SK-N-SH (cell line): ENCODE measurements around the gene PANK3. TPM values are rescaled to one million over a fixed set of nuclear protein-coding genes. Genes with fewer than 3 reads are reported as not detected.

ENCODE experiments used
- CTCF ChIA-PET: fragments of 300-600, 350-600 bp; formaldehyde crosslinking; extraction: SDS; loops from one replicate; lab custom pipeline; 2021; lab: Yijun Ruan, JAX
- POLR2A ChIA-PET: fragments of 350-600 bp; sonication (Branson Sonifier 250); formaldehyde crosslinking; extraction: SDS; loops from one replicate; lab custom pipeline; 2020; ENCODE audit warnings: antibody characterized with exemption, inconsistent platforms; lab: Yijun Ruan, JAX
- DNase-seq: peaks from one replicate; pipeline ENCODE4 v3.0.0; 2012
- H2AFZ ChIP-seq: fragments of 200-600 bp; sonication (generic); 2 replicates; pipeline ENCODE4 v1.8.1; 2016; ENCODE audit warnings: antibody characterized with exemption, mild to moderate bottlenecking, low read depth
- H3F3A ChIP-seq: fragments of 200-600 bp; sonication (generic); replicated peaks from 2 replicates; pipeline ENCODE3; 2016; ENCODE audit warnings: antibody characterized with exemption, mild to moderate bottlenecking; ENCODE audit not compliant: insufficient read depth
- H3K27ac ChIP-seq, 2 experiments: fragments of 200-500 bp in 1 of 2; fragments of 200-600 bp in 1 of 2; sonication (Bioruptor generic) in 1 of 2; sonication (generic), shearing (Covaris generic) in 1 of 2; 2 replicates each; pipeline versions ENCODE4 v1.5.1 to v1.6.1; 2014 to 2016; ENCODE audit warnings: low read depth in 2 of 2, inconsistent platforms in 1 of 2, low read length in 1 of 2, mild to moderate bottlenecking in 1 of 2, mixed read lengths in 1 of 2
- H3K27me3 ChIP-seq: fragments of 200-600 bp; sonication (generic), shearing (Covaris generic); 2 replicates; pipeline ENCODE4 v1.6.1; 2016; ENCODE audit warnings: mixed run types; ENCODE audit not compliant: insufficient read depth
- H3K36me3 ChIP-seq, 2 experiments: fragments of 200-500 bp in 1 of 2; fragments of 200-600 bp in 1 of 2; sonication (Bioruptor generic) in 1 of 2; sonication (generic) in 1 of 2; replicated peaks in 1 of 2; 2 replicates each; pipeline versions ENCODE3 to v1.5.1; 2014 to 2016; ENCODE audit warnings: low read length in 1 of 2, mild to moderate bottlenecking in 1 of 2; ENCODE audit not compliant: insufficient read depth in 2 of 2, control insufficient read depth in 1 of 2
- H3K4me1 ChIP-seq, 2 experiments: fragments of 200-500 bp in 1 of 2; fragments of 200-600 bp in 1 of 2; sonication (Bioruptor generic) in 1 of 2; sonication (generic), shearing (Covaris generic) in 1 of 2; 2 replicates each; pipeline versions ENCODE4 v1.5.1 to v1.6.1; 2014 to 2016; ENCODE audit warnings: low read depth in 1 of 2, low read length in 1 of 2, mixed run types in 1 of 2; ENCODE audit not compliant: insufficient read depth in 2 of 2, control insufficient read depth in 1 of 2
- H3K4me2 ChIP-seq: fragments of 200-600 bp; sonication (generic), shearing (Covaris generic); 2 replicates; pipeline ENCODE4 v1.6.1; 2017; ENCODE audit warnings: mixed run types
- H3K4me3 ChIP-seq, 2 experiments: fragments of 200-500 bp in 1 of 2; fragments of 200-600 bp in 1 of 2; sonication (Bioruptor generic) in 1 of 2; sonication (generic), shearing (Covaris generic) in 1 of 2; 2 replicates each; pipeline versions ENCODE4 v1.5.1 to v1.8.1; 2014 to 2016; ENCODE audit warnings: low read depth in 2 of 2, inconsistent platforms in 1 of 2, low read length in 1 of 2, mild to moderate bottlenecking in 1 of 2, mixed read lengths in 1 of 2, moderate library complexity in 1 of 2
- H3K79me2 ChIP-seq: fragments of 200-600 bp; sonication (generic); 2 replicates; pipeline ENCODE4 v1.8.1; 2017; ENCODE audit warnings: mild to moderate bottlenecking; ENCODE audit not compliant: insufficient read depth
- H3K9ac ChIP-seq: fragments of 200-600 bp; sonication (generic); 2 replicates; pipeline ENCODE4 v1.6.1; 2017; ENCODE audit warnings: mixed run types
- H3K9me2 ChIP-seq: fragments of 200-600 bp; sonication (generic); 2 replicates; pipeline ENCODE4 v1.6.1; 2017; ENCODE audit warnings: mixed run types
- H3K9me3 ChIP-seq: fragments of 200-600 bp; sonication (generic); 2 replicates; pipeline ENCODE4 v1.6.1; 2017; ENCODE audit warnings: mixed run types, mild to moderate bottlenecking, moderate library complexity
- H4K20me1 ChIP-seq: fragments of 200-600 bp; sonication (generic); 2 replicates; pipeline ENCODE4 v1.6.1; 2017; ENCODE audit warnings: mild to moderate bottlenecking, mixed run types; ENCODE audit not compliant: insufficient read depth
- CHD2 ChIP-seq: fragments of 150-350 bp; IDR thresholded peaks from 2 replicates; pipeline ENCODE4 v1.6.1; 2018; ENCODE audit warnings: low read length; ENCODE audit not compliant: partially characterized antibody
- ELF1 ChIP-seq: IDR thresholded peaks from 2 replicates; pipeline ENCODE4 v1.4.0; 2012
- FOXM1 ChIP-seq: IDR thresholded peaks from 2 replicates; pipeline ENCODE4 v1.4.0; 2012; ENCODE audit warnings: low read depth, mild to moderate bottlenecking
- MEF2A ChIP-seq: IDR thresholded peaks from 2 replicates; pipeline ENCODE4 v1.4.0; 2012; ENCODE audit warnings: low read depth, borderline replicate concordance
- MXI1 ChIP-seq: IDR thresholded peaks from 2 replicates; pipeline ENCODE4 v1.6.1; 2012; ENCODE audit warnings: mild to moderate bottlenecking, low read depth, low read length, improper control_type of control experiment
- NRF1 ChIP-seq: IDR thresholded peaks from 2 replicates; pipeline ENCODE4 v1.6.1; 2012; ENCODE audit warnings: low read depth, mild to moderate bottlenecking, low read length
- RCOR1 ChIP-seq: fragments of 150-350 bp; IDR thresholded peaks from 2 replicates; pipeline ENCODE4 v1.6.1; 2017; ENCODE audit warnings: antibody characterized with exemption, low read length
- SIN3A ChIP-seq: IDR thresholded peaks from 2 replicates; pipeline ENCODE4 v1.6.1; 2012; ENCODE audit warnings: low read depth, mild to moderate bottlenecking, low read length, moderate library complexity, borderline replicate concordance
- WGBS: methylation state at CpG from one replicate; pipeline ENCODE4 v1.1.6; 2017; ENCODE audit warnings: low lambda C conversion rate; 5-methylcytosine and 5-hydroxymethylcytosine counted together
- polyA plus RNA-seq, 3 experiments: library from polyadenylated mRNA; depleted of rRNA; stranded (reverse); fragments of >200 nt; gene quantifications; 2 replicates each; pipeline ENCODE4 v1.2.3, GENCODE V29; 2012
- TF ChIP-seq, protein P1 (sequence below): IDR thresholded peaks from 2 replicates; pipeline ENCODE4 v1.6.1; 2012; ENCODE audit warnings: mild to moderate bottlenecking, low read depth, low read length, moderate library complexity
- TF ChIP-seq, protein P2 (sequence below): fragments of 150-350 bp; IDR thresholded peaks from 2 replicates; pipeline ENCODE4 v1.6.1; 2016; ENCODE audit warnings: mild to moderate bottlenecking, low read depth, low read length
- TF ChIP-seq, protein P3 (sequence below): IDR thresholded peaks from 2 replicates; pipeline ENCODE4 v1.4.0; 2012; ENCODE audit warnings: low read depth, borderline replicate concordance

PANK3 gene
- polyA plus RNA-seq, 1 of the 3 experiments (the other 2 are of a cell fraction), result 6.1 TPM

DNA sequence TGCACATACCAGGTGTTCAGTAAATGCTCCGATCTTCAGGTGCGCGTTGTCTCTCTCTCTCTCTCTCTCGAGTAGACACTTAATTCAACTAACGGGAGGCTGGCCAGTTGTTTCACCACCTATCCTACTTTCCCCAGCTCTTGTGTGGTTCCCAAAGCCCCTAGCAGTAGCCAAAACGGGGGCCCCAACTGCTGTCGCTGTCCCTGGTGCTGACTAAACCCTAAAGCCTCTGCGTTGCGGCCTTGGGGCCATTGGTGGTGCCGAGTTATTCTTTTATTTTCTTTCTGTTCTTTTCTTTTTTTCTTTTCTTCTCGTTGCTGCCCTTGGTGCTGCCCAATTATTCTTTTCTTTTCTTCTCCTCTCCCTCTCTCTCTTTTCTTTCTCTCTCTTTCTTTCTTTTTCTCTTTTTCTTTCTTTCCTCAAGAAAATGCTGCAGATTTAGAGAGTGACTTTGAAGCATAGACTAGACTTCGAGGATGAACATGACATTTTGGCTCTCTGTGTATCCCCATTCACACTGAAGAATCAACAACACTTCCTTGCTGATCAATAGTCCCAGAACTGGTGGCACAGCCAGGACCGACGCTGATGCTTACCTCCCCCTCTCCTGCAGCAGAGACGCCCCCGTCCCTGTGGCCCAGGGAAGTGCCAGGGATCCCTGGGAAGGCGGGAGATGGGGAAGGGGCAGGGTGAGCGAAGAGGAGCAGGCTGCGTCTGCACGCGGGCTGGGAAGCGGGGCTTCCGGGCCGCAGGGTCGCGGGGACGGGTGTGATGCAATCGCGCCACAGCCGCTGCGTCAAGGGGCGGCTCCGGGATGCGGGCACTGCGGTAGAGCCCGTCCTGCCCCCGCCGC, 50.4 kb downstream of the PANK3 start, which contains the start of gene FBLL1 (continued):
- TF ChIP-seq, protein P1, sequence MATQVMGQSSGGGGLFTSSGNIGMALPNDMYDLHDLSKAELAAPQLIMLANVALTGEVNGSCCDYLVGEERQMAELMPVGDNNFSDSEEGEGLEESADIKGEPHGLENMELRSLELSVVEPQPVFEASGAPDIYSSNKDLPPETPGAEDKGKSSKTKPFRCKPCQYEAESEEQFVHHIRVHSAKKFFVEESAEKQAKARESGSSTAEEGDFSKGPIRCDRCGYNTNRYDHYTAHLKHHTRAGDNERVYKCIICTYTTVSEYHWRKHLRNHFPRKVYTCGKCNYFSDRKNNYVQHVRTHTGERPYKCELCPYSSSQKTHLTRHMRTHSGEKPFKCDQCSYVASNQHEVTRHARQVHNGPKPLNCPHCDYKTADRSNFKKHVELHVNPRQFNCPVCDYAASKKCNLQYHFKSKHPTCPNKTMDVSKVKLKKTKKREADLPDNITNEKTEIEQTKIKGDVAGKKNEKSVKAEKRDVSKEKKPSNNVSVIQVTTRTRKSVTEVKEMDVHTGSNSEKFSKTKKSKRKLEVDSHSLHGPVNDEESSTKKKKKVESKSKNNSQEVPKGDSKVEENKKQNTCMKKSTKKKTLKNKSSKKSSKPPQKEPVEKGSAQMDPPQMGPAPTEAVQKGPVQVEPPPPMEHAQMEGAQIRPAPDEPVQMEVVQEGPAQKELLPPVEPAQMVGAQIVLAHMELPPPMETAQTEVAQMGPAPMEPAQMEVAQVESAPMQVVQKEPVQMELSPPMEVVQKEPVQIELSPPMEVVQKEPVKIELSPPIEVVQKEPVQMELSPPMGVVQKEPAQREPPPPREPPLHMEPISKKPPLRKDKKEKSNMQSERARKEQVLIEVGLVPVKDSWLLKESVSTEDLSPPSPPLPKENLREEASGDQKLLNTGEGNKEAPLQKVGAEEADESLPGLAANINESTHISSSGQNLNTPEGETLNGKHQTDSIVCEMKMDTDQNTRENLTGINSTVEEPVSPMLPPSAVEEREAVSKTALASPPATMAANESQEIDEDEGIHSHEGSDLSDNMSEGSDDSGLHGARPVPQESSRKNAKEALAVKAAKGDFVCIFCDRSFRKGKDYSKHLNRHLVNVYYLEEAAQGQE, result peak; percentile 98

DNA sequence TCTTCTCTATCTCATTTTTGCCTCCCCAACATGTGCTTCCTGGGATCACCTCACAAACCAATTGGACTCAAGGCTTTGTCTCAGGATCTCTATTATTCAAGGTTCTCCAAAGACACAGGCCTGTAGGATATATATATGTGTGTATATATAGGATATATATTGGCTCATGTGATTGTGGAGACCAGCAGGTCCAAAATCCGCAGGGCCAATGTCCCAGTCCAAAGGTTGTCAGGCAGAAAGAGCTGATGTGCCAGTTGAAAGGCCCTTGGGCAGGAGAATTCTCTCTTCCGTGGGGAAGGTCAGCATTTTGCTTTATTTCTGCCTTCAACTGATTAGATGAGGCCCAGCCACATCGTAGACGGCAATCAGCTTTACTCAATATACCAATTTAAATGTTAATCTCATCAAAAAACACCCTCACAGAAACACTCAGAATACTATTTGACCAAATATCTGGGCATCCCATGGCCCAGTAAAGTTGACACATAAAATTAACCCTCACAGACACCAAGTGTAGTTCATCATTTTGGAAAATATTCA, 51.3 kb downstream of the PANK3 start:
- Histone ChIP-seq H3K4me1 (peaks cover 0 to 26% of the 10 kb centered on the region in 2 experiments; a peak in 2 of 4 replicates), H3K4me3 (no peak overlapping the region), H3K9ac (no peak overlapping the region), H3K27ac (no peak overlapping the region), H3F3A (peaks cover 2% of the 10 kb centered on the region), H3K4me2 (no peak overlapping the region), H3K27me3 (no peaks in the 10 kb centered on the region), H3K36me3 (no peaks in the 10 kb centered on the region), H4K20me1 (no peaks in the 10 kb centered on the region), H3K9me3 (no peaks in the 10 kb centered on the region), H3K9me2 (no peaks in the 10 kb centered on the region), H3K79me2 (no peaks in the 10 kb centered on the region), H2AFZ (no peak overlapping the region)
- 90% methylated on average over 4 of the region's 4 CpGs for WGBS
- POLR2A ChIA-PET, result no interaction called here
- TF ChIP-seq NRF1 (no peak), MXI1 (no peak), ELF1 (no peak), SIN3A (no peak), MEF2A (no peak), FOXM1 (no peak), CHD2 (no peak), RCOR1 (no peak)
- TF ChIP-seq, protein P2, sequence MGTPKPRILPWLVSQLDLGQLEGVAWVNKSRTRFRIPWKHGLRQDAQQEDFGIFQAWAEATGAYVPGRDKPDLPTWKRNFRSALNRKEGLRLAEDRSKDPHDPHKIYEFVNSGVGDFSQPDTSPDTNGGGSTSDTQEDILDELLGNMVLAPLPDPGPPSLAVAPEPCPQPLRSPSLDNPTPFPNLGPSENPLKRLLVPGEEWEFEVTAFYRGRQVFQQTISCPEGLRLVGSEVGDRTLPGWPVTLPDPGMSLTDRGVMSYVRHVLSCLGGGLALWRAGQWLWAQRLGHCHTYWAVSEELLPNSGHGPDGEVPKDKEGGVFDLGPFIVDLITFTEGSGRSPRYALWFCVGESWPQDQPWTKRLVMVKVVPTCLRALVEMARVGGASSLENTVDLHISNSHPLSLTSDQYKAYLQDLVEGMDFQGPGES, result no peak
- TF ChIP-seq, protein P3, sequence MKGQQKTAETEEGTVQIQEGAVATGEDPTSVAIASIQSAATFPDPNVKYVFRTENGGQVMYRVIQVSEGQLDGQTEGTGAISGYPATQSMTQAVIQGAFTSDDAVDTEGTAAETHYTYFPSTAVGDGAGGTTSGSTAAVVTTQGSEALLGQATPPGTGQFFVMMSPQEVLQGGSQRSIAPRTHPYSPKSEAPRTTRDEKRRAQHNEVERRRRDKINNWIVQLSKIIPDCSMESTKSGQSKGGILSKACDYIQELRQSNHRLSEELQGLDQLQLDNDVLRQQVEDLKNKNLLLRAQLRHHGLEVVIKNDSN, result no peak
- CTCF ChIA-PET, result interaction anchor here (1.4 kb wide), 1 partner anchor 9 kb away, joined by 3 read pairs; no protein-coding TSS in a partner anchor
- DNase-seq, result no peak
